Esophagus mucosa (tissue), 1 donor: ENCODE results near the gene ARID1B. TPM values are rescaled to one million over a fixed set of nuclear protein-coding genes. Genes with fewer than 3 reads are reported as not detected.
A peak's percentile ranks its signal among the peaks of the same experiment; 100 is the strongest.

Source experiments
- ATAC-seq: fragments of 200-7000 bp; cut with Tn5 transposase; one replicate; pipeline ENCODE4 v1.9.1; 2020
- total RNA-seq: library from RNA; stranded (reverse); gene quantifications from one replicate; pipeline ENCODE4 v1.2.4, GENCODE V29; 2023
- donor health status: DM: yes; HTN: yes; CAD: no.

The ARID1B gene
- total RNA-seq, 1 donor from 2014 or later: 45.7 TPM

DNA sequence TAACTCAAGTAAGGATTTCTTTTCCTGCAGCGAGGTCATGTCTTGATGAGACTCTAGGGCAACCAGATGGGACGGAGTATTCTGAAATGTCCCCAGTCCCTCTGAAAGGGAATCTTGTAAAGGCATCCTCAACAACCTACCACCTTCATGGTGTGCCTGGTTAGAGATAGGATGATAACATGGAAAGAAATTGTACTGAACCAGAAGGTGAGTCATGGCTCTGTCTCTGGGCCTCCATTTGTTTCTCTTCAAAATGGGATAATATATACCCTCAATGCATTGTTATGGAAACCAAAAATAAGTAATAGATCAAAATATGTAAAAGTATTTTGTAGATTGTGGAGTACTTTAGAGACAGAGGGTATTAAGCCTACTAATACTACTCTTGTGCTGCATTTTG is 219.1 kb downstream of the ARID1B start:
- ATAC-seq: no peak

GRCh38 chr6:156998794-156999330 is 221.7 kb downstream of the ARID1B start:
- no peak for ATAC-seq

DNA sequence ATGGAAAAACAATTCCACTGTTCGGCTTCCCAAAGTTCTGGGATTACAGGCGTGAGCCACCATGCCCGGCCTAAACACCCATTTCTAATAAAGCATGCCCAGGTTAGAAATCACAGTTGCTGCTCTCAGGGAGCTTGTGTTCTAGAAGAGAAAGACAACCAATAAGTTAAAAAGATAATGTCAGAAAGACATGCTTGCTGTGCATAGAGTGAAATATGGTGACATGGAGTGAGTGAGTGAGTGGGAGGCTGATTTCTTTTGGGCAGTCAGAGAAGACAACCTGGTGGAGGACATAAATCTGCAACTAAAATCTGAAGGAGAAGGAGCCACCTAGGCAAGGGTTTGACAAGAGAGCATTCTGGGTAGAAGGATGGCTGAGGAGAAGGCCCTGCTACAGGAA is 222.6 kb downstream of the ARID1B start:
- ATAC-seq: no peak

GRCh38 chr6:157001716-157002115 is 224.5 kb downstream of the ARID1B start:
- ATAC-seq: no peak

DNA sequence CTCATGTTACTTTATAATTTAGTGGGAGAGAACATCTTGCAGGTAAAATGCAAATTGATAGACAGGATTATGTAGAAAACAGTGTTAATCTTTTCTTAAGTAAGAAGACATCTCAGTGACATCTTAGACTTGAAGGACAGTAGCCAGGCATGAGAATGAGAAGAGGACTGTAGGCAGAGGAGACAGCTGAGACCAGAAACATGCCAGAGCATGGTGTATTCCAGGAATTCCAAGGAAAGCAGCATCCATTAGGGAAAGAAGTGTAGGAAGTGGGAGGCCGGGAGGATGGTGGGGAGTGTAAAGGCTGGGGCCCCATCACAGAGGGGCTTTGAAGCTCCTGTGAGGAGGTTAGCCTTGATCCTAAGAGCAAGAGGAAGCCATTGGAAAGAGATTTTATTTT is 225.6 kb downstream of the ARID1B start:
- ATAC-seq: no peak

DNA sequence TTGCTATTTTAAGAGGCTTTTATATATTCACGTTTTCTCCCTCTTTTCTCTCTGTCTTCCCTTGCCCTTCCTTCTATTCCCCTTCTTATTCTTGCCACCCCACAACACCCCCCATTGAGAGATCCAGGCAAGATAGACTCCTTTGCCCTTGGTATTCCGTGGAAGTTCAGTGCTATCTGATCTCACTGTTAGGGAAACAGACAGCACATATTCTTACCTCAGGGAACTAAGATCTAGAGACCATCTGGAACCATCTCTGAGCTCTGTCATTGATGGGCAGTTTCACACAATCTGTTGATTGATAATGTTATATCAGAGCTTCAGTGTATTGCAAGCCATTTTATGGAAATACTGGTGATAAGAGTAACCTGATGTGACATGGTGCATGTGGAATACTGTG is 228.8 kb downstream of the ARID1B start:
- ATAC-seq: no peak

DNA sequence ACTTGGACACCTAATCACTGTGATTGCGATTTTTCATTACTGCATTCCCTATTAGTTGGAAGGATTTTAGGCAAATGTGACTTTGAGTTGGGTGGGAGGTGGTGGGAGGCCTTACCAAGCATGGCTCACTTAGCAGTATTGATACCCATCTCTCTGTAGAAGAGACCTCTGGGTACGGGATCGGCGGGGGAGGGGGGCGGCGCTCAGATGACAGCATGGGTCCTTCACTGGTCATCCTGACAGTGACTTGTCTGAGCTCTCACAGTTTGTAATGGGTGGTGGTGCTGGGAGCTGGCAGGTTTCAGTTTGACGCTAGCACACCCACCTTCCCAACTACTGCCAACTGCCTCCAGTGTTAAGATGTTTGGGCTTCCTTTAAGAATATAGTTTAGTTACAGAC is 231.4 kb downstream of the ARID1B start:
- ATAC-seq: no peak

DNA sequence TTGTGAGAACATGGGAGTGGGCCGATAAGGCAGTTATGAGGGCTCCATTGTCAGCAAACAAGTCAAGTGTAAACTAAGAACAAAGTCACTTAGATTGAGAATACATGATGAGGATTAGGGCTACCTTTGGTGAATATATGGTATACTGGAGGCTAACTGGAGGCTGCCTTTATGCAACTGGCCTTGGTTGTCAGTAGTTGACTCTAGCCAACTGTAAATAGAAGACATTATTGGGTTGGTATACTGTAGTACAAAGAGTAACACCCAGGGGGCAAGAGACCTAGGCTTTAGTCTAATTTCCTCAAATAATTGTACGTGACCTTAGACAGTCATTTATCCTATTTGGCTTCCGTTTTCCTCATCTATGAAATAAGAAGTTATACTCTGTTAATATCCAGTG is 235.2 kb downstream of the ARID1B start:
- no peak for ATAC-seq

DNA sequence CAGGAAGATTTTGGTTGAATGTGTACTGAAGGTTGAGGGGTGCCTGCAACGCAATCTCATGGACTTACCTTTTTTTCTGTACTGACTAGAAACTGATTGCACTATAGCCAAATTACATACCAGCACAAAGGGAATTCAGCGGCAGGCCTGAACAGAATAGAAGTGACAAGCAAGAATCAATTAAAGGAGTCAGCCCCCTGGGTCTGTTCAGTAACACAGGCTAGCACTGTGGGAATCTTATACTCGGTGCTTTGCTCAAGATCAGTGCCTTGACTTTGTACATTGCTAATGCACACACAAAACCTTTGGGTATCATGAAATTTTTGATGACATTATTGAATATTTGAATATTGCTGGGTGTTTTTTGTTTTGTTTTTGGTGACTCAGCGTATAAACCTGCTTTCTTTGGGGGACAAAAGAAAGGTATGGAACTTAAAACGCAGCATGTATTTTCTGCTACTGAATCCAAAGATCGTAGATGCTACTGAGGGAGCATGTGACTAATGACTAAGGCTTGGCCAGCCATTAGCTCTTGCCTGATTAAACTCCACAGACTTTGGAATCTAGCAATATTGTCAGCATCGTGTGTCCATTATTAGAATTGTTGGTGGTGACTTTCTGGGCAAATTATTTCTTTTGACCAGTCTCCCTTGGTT is 236.6 kb downstream of the ARID1B start:
- ATAC-seq: no peak

- ATAC-seq: no peak
Observed at GRCh38 chr6:157014871-157015270, 237.7 kb downstream of the ARID1B start.

- no peak for ATAC-seq
Observed at GRCh38 chr6:157017022-157017421, 239.8 kb downstream of the ARID1B start.

- ATAC-seq: no peak
Observed at GRCh38 chr6:157017861-157018260, 240.7 kb downstream of the ARID1B start.

GRCh38 chr6:157019115-157019641 is 242.0 kb downstream of the ARID1B start:
- ATAC-seq: no peak

DNA sequence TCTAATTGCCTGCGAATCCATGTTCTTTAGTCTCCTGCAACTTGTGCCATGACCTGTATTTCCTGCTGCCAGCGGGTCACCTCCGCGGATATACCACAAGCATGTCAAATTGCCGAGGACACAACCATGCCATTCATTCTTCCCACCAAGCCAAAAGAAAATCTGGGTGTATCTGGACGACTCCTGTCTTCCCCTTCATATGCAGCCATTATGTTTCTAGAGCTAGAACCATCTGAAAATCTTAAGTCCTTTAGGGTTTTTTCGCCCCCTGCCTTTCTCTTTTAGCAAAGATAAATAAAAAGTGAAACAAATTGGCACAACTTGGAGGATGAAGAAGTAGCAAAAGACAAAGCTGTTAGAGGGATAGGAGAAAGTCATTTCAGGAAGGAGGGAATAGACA is 242.6 kb downstream of the ARID1B start:
- ATAC-seq: no peak

DNA sequence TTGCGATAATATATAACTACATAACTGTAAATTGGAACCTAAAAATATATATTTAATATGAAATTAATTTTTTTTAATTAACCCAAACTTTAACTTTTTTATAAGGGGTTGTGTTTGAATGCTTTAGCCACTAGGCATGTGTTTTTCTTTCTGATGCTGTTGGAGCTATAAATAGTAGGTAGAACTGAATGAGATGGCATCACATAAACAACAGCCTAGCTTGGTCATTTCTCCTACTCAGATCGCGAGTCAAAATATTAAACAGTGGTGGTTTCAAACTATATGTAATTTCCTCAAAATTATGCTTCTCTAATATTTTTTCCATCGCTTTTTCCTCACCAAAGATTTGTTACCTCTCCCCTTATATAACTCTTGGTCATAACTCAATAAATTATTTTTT is 243.2 kb downstream of the ARID1B start:
- ATAC-seq: no peak

- ATAC-seq: peak; percentile 10
Observed at GRCh38 chr6:157020881-157021343, 243.7 kb downstream of the ARID1B start.

- ATAC-seq: peak; percentile 95
Observed at GRCh38 chr6:157021344-157021992, 244.3 kb downstream of the ARID1B start.

DNA sequence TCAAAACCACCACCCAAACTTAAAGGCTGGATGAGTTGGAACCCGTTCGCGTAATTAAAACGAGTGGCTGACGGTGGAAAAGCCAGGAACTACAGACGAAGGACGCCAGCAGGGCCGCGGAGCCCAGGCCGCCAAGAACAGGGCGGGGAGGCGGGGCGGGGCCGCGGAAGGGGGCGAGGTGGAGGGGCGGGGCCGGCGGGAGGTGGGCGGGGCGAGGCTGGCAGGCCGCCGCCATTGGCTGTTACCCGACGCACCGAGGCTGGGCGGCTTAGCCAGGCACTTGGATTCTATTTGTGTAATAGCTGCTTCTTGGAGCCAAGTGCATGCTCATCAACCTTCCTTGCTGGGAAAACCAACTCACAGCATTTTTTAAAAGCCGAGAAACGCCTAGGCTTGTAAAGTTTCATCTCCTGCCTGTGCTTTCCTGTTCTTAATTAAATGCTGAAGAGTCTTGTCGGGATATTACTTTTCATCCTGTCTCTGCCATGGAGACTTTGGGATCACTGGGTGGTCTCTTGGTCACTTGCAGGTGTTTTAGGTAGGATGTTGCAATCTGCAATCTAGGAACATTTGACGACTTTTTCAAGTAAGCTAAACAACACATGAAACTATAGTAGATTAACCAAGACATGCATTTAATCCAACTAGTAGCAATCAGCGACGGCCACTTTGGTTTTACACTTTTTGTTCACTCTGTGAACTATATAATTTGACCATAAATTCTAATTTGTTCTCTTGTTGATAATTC is 245.0 kb downstream of the ARID1B start:
- peak; percentile 95 for ATAC-seq

DNA sequence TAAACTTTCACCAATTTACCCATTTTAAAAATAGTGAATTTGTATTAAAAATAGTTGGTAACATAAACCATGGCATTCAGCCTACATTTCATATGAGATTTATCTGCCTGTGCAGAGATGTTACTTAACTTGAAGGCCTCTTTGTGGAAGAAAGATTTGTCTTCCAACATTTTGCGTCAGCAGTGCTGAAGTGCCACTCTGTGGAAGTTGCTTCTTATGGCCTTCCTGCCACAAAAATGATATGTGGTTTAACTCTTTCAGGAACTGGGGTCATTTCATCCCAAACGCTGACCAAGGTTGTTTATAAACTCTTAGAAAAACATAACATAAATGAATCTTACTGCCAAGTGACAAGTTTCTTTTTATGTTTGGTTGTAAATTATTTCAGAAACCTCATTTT is 246.8 kb downstream of the ARID1B start:
- no peak for ATAC-seq

- ATAC-seq: no peak
Observed at GRCh38 chr6:157024745-157025144, 247.6 kb downstream of the ARID1B start.

DNA sequence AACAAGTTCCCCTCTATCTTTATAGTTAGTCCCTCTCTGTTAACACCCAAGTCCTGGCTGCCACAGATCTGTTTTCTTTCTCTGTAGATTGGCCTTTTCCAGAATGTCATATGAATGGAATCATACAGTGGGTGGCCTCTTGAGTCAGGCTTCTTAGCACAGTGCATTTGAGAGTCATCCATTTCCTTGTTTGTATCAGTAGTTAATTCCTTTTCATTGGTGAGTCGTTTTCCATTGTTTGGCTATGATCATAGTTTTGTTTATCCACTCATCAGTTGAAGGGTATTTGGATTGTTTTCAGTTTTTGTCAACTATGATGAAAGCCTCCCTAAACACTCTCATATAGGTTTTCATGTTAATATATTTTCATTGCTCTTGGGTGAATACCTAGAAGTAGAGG is 248.3 kb downstream of the ARID1B start:
- ATAC-seq: no peak

GRCh38 chr6:157029980-157030690 is 253.0 kb downstream of the ARID1B start:
- ATAC-seq: peak; percentile 89

- ATAC-seq: no peak
Observed at GRCh38 chr6:157030755-157031154, 253.6 kb downstream of the ARID1B start.
